NAMALWA (cell line): Measurements from ENCODE around the gene ABTB2.
A peak's percentile ranks its signal among the peaks of the same experiment; 100 is the strongest.

Experiments used
- DNase-seq: peaks from one replicate; pipeline ENCODE4 v3.0.0-alpha.2; 2015; ENCODE audit warnings: low spot score

Gene ABTB2

DNA sequence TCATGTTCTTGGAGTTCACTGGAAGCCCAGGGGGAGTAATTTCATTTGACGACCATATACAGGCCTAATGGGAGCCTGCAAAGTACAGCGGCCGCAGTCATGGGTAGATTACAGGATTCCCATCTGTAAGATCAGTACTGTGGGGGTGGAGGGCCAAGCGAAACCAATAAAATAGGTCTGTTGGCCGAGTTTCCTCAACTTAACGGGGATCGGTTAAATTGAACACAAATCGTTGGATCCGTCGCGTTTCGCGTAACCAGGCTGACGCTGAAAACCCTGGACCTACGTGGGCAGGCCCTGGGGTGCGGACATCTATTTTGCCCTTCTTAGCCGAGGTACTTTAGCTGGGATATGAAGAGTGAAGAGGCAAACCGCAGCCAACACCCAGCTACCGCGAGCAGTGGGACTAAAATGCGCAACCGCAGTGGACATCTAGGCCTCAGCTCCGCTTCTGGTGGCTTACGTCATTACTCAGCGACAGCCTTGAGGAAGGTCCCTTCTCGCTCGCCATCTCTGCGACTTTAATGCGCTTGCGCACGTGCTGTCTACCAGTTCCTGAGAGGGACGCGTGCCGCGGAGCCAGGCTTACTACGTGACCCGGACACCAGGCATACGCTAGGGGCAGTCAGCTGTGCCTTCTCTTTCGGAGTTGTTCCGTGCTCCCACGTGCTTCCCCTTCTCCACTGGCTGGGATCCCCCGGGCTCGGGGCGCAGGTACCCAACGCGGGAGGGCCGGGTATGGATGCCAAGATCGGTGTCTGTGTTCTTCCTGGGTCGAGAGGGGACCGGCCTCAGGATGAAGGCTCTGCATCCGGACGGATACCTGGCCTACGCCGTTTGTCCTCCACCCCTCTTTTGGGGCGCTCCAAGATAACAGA lies 252.5 kb downstream of the ABTB2 start, which contains the start of gene NAT10:
Gene NAT10 (plus strand): TSS at position 551 of the 878 bp plus-strand sequence. CDS start 2,597 bp downstream, outside the sequence.
- peak; percentile 99 for DNase-seq

DNA sequence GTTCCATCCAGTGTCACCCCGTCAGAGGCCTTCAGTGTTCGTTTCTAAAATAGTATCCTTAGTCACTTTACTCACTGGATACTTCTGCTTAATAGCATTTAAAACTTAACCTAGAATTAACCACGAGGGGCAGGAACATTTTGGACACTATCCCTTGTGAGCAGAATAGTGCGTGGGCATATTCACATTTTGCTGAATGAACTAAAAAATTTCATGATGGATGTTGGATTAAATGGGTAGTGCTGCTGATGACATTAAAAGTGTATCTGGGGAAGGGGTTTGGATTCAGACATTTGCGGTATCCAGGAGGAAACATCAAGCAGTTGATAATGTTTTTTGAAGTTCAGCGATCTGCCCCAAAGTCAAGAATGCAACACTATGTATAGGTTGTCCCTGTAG lies 253.1 kb downstream of the ABTB2 start:
- DNase-seq = no peak
